IMR-90 (cell line): Measurements from ENCODE around the gene FAM168A. TPM values are rescaled to one million over a fixed set of nuclear protein-coding genes. Genes with fewer than 3 reads are reported as not detected.

Experiments
- ATAC-seq: fragments of 200-7000 bp; cut with Tn5 transposase; 2 replicates; pipeline ENCODE4 v1.9.1; 2020; ENCODE audit warnings: low read depth, mild to moderate bottlenecking, moderate library complexity
- BruUV-seq: library from RNA; stranded (reverse); fragments of 400-500 nt; replicated peaks from 2 replicates; lab custom pipeline; 2021; lab: Mats Ljungman, UMichigan
- CTCF ChIA-PET: fragments of 300-600 bp; formaldehyde crosslinking; extraction: SDS; loops from one replicate; lab custom pipeline; 2021; ENCODE audit warnings: antibody characterized with exemption; lab: Yijun Ruan, JAX
- POLR2A ChIA-PET: fragments of 300-600 bp; sonication (Branson Sonifier 250); formaldehyde crosslinking; loops from one replicate; lab custom pipeline; 2022; ENCODE audit warnings: antibody characterized with exemption; ENCODE audit not compliant: unreplicated experiment; lab: Charles Lee
- DNase-seq: peaks from one replicate; pipeline ENCODE4 v3.0.0; 2013
- H2AFZ ChIP-seq: replicated peaks from 2 replicates; pipeline ENCODE3; 2013; ENCODE audit warnings: low read length, mild to moderate bottlenecking; ENCODE audit not compliant: poor library complexity
- H2AK5ac ChIP-seq: 2 replicates; pipeline ENCODE4 v1.6.1; 2013; ENCODE audit warnings: low read depth, low read length, inconsistent platforms
- H2AK9ac ChIP-seq: replicated peaks from 2 replicates; pipeline ENCODE3; 2013; ENCODE audit warnings: mild to moderate bottlenecking, low read depth, low read length, moderate library complexity; ENCODE audit not compliant: poor library complexity
- H2BK120ac ChIP-seq: 2 replicates; pipeline ENCODE4 v1.6.1; 2013; ENCODE audit warnings: low read depth, low read length, inconsistent platforms
- H2BK15ac ChIP-seq: 3 replicates; pipeline ENCODE4 v1.6.1; 2013; ENCODE audit warnings: low read depth, low read length, inconsistent platforms
- H2BK20ac ChIP-seq: 2 replicates; pipeline ENCODE4 v1.6.1; 2013; ENCODE audit warnings: low read depth, mild to moderate bottlenecking, inconsistent platforms, low read length, moderate library complexity
- H2BK5ac ChIP-seq: 2 replicates; pipeline ENCODE4 v1.6.1; 2013; ENCODE audit warnings: mild to moderate bottlenecking, low read depth, low read length, inconsistent platforms; ENCODE audit not compliant: poor library complexity, severe bottlenecking
- H3K14ac ChIP-seq: replicated peaks from 2 replicates; pipeline ENCODE4 v1.6.1; 2013; ENCODE audit warnings: low read depth, low read length, inconsistent platforms
- H3K18ac ChIP-seq: 2 replicates; pipeline ENCODE4 v1.6.1; 2013; ENCODE audit warnings: low read depth, low read length, control low read depth
- H3K23ac ChIP-seq: 2 replicates; pipeline ENCODE4 v1.6.1; 2013; ENCODE audit warnings: low read depth, low read length, inconsistent platforms
- H3K27ac ChIP-seq: 2 replicates; pipeline ENCODE4 v1.5.1; 2013; ENCODE audit warnings: mild to moderate bottlenecking, control low read depth, low read length; ENCODE audit not compliant: insufficient read depth
- H3K27me3 ChIP-seq: 2 replicates; pipeline ENCODE4 v1.6.1; 2013; ENCODE audit warnings: low read length; ENCODE audit not compliant: control insufficient read depth, insufficient read depth
- H3K36me3 ChIP-seq: 2 replicates; pipeline ENCODE4 v1.6.1; 2013; ENCODE audit warnings: low read length, mixed read lengths; ENCODE audit not compliant: control insufficient read depth, insufficient read depth
- H3K4ac ChIP-seq: 2 replicates; pipeline ENCODE4 v1.6.1; 2013; ENCODE audit warnings: low read depth, low read length, inconsistent platforms
- H3K4me1 ChIP-seq: 2 replicates; pipeline ENCODE4 v1.6.1; 2013; ENCODE audit warnings: low read length, mixed read lengths; ENCODE audit not compliant: control insufficient read depth, insufficient read depth
- H3K4me2 ChIP-seq: 2 replicates; pipeline ENCODE4 v1.6.1; 2013; ENCODE audit warnings: low read depth, mild to moderate bottlenecking, control low read depth, low read length, moderate library complexity
- H3K4me3 ChIP-seq: 2 replicates; pipeline ENCODE4 v1.5.1; 2013; ENCODE audit warnings: low read depth, mild to moderate bottlenecking, control low read depth, low read length, moderate library complexity; ENCODE audit not compliant: insufficient read depth
- H3K56ac ChIP-seq: 2 replicates; pipeline ENCODE4 v1.6.1; 2013; ENCODE audit warnings: low read length, inconsistent platforms; ENCODE audit not compliant: insufficient read depth; ENCODE audit errors: extremely low read depth
- H3K79me1 ChIP-seq, 2 experiments: 2 replicates each; pipeline ENCODE4 v1.6.1; 2013; ENCODE audit warnings: low read length in 2 of 2, inconsistent platforms in 1 of 2, low read depth in 1 of 2
- H3K9ac ChIP-seq: 2 replicates; pipeline ENCODE4 v1.6.1; 2013; ENCODE audit warnings: low read depth, low read length, control low read depth
- H3K9me1 ChIP-seq: 2 replicates; pipeline ENCODE4 v1.6.1; 2013; ENCODE audit warnings: low read length, inconsistent platforms; ENCODE audit not compliant: insufficient read depth
- H3K9me3 ChIP-seq: 2 replicates; pipeline ENCODE4 v1.6.1; 2013; ENCODE audit warnings: low read length; ENCODE audit not compliant: control insufficient read depth, insufficient read depth
- H4K20me1 ChIP-seq: 2 replicates; pipeline ENCODE4 v1.6.1; 2013; ENCODE audit warnings: low read length, inconsistent platforms; ENCODE audit not compliant: insufficient read depth
- H4K5ac ChIP-seq: 2 replicates; pipeline ENCODE4 v1.6.1; 2013; ENCODE audit warnings: mild to moderate bottlenecking, low read depth, low read length, control low read depth
- H4K8ac ChIP-seq, 2 experiments: 2 replicates each; pipeline ENCODE4 v1.6.1; 2013; ENCODE audit warnings: low read depth in 2 of 2, low read length in 2 of 2, control low read depth in 1 of 2, inconsistent platforms in 1 of 2
- H4K91ac ChIP-seq: 2 replicates; pipeline ENCODE4 v1.6.1; 2013; ENCODE audit warnings: low read depth, low read length, inconsistent platforms; ENCODE audit not compliant: insufficient read depth
- RCOR1 ChIP-seq: IDR thresholded peaks from 2 replicates; pipeline ENCODE4 v1.6.1; 2012; ENCODE audit warnings: mild to moderate bottlenecking, low read length, improper control_type of control experiment; ENCODE audit not compliant: insufficient replicate concordance
- SMC3 ChIP-seq: fragments of 150-350 bp; IDR thresholded peaks from 2 replicates; pipeline ENCODE4 v1.6.1; 2016; ENCODE audit warnings: low read depth, mild to moderate bottlenecking, antibody characterized with exemption, low read length, moderate library complexity
- USF2 ChIP-seq: fragments of 150-350 bp; IDR thresholded peaks from 2 replicates; pipeline ENCODE4 v1.6.1; 2017; ENCODE audit warnings: mild to moderate bottlenecking, antibody characterized with exemption, low read length, low read depth
- WGBS, 2 experiments: methylation state at CpG; one replicate each; pipeline versions ENCODE4 v1.1.5 to v1.1.7; 2013; ENCODE audit warnings: missing lambda C conversion rate in 2 of 2; ENCODE audit not compliant: insufficient read length in 1 of 2; ENCODE audit errors: extremely low coverage in 2 of 2; 5-methylcytosine and 5-hydroxymethylcytosine counted together
- dilution Hi-C: fragments of 300-500 bp; cut with HindIII; formaldehyde crosslinking; loops from one replicate; pipeline ENCODE4 v1.14.3; 2018; ENCODE audit warnings: low sequenced_read_pairs; ENCODE audit not compliant: unreplicated experiment
- in situ Hi-C: fragments of 300-500 bp; cut with MboI; formaldehyde crosslinking; loops from 3 replicates; pipeline ENCODE4 v1.14.3; 2019; ENCODE audit warnings: low sequenced_read_pairs, inconsistent platforms, mixed read lengths
- intact Hi-C: fragments of 100-400 bp; cut with micrococcal nuclease; formaldehyde crosslinking; loops from 2 replicates; pipeline ENCODE4 v1.10.0; 2022
- polyA plus RNA-seq, 3 experiments: library from polyadenylated mRNA; depleted of rRNA; stranded (reverse); fragments of >200 nt; gene quantifications; 2 replicates each; pipeline ENCODE4 v1.2.3, GENCODE V29; 2012; ENCODE audit warnings: low replicate concordance in 1 of 3
- total RNA-seq: library from RNA; depleted of rRNA; stranded (reverse); fragments of >200 nt; gene quantifications from 2 replicates; pipeline ENCODE4 v1.2.3, GENCODE V29; 2012

The FAM168A gene
- total and polyA plus RNA-seq, 2 of the 4 experiments (the other 2 are of a cell fraction) = 13.1 to 22.8 TPM

- CTCF ChIA-PET = no interaction called here
These were observed 102.2 kb downstream of the FAM168A start for GRCh38 chr11:73495731-73496130.

More at GRCh38 chr11:73495731-73496130, 102.2 kb downstream of the FAM168A start:
- no peak overlapping the region for H3K4me3 ChIP-seq
- 0 out of 2 replicates have a peak, but pooled peaks cover 9% of the 10 kb centered on the region for H3K9me1 ChIP-seq
- no peak overlapping the region for H2AFZ ChIP-seq
- no peak for ATAC-seq
- no peaks in the 10 kb centered on the region for H3K27me3 ChIP-seq
- no peak overlapping the region for H4K8ac ChIP-seq
- H3K36me3 ChIP-seq = no peaks in the 10 kb centered on the region
- H2AK5ac ChIP-seq = no peak overlapping the region
- no peaks in the 10 kb centered on the region; the same call in none of the 2 replicates for H4K20me1 ChIP-seq
- BruUV-seq = no TSS peak
- H4K5ac ChIP-seq = no peak overlapping the region
- H3K4ac ChIP-seq = no peak overlapping the region
- H3K9me3 ChIP-seq = no peaks in the 10 kb centered on the region
- no peak overlapping the region for H3K56ac ChIP-seq
- H3K79me1 ChIP-seq = peaks cover 32 to 47% of the 10 kb centered on the region in 2 experiments
- H2BK5ac ChIP-seq = no peak overlapping the region
- H3K14ac ChIP-seq = no peak overlapping the region
- H3K18ac ChIP-seq = no peak overlapping the region
- POLR2A ChIA-PET = no interaction called here
- no peak overlapping the region for H3K9ac ChIP-seq
- H2BK15ac ChIP-seq = no peak overlapping the region
- no peak overlapping the region for H4K91ac ChIP-seq
- no peak overlapping the region for H3K27ac ChIP-seq
- no peak for DNase-seq
- TF ChIP-seq SMC3 (no peak), RCOR1 (no peak), USF2 (no peak)
- no peak overlapping the region for H2AK9ac ChIP-seq
- intact Hi-C loops = no loop called here
- WGBS, 2 experiments = no CpG with 5 or more reads among the region's 2 CpGs
- in situ Hi-C loops = no loop called here
- H3K23ac ChIP-seq = no peak overlapping the region
- dilution Hi-C loops = no loop called here
- no peak overlapping the region for H2BK20ac ChIP-seq
- H3K4me1 ChIP-seq = peaks cover 4% of the 10 kb centered on the region; the same call in 1 of the 2 replicates
- no peak overlapping the region for H3K4me2 ChIP-seq
- no peak overlapping the region for H2BK120ac ChIP-seq
